Right lobe of liver (tissue), 6 donors: ENCODE data around the gene PRDM16. TPM values are rescaled to one million over a fixed set of nuclear protein-coding genes. Genes with fewer than 3 reads are reported as not detected.

Experiments used
- ATAC-seq, 4 donors: fragments of 200-7000 bp; cut with Tn5 transposase; one replicate each; pipeline ENCODE4 v1.9.1; 2020; ENCODE audit warnings: mild to moderate bottlenecking in 4 of 4, moderate library complexity in 4 of 4
- DNase-seq, 3 donors: peaks; one replicate each; pipeline ENCODE4 v3.0.0-alpha.2; 2020
- H3K27ac ChIP-seq, 3 donors: fragments of 200-600 bp; one replicate each; pipeline ENCODE4 v1.8.0; 2022
- H3K27me3 ChIP-seq, 2 donors: fragments of 200-600 bp; one replicate each; pipeline ENCODE4 v1.8.0; 2022
- H3K36me3 ChIP-seq, 4 donors: fragments of 200-600 bp; sonication (generic) in 1 of 4; one replicate each; pipeline versions ENCODE4 v1.5.1 to v1.8.0; 2017 to 2022; ENCODE audit warnings: control low read depth in 1 of 4
- H3K4me1 ChIP-seq, 4 donors: fragments of 200-600 bp; sonication (generic) in 1 of 4; one replicate each; pipeline versions ENCODE4 v1.5.1 to v1.8.0; 2017 to 2022; ENCODE audit warnings: control low read depth in 1 of 4
- H3K4me3 ChIP-seq, 3 donors: fragments of 200-600 bp; one replicate each; pipeline ENCODE4 v1.8.0; 2022
- H3K9me3 ChIP-seq, 4 donors: fragments of 200-600 bp; sonication (generic) in 1 of 4; one replicate each; pipeline versions ENCODE4 v1.5.1 to v1.8.0; 2017 to 2022; ENCODE audit warnings: control low read depth in 1 of 4
- POLR2A ChIP-seq: fragments of 450-650 bp; IDR thresholded peaks from one replicate; pipeline ENCODE4 v1.6.1; 2017; ENCODE audit warnings: antibody characterized with exemption, mild to moderate bottlenecking
- WGBS: methylation state at CpG from one replicate; pipeline ENCODE4 v1.1.6; 2018; ENCODE audit warnings: low coverage, low lambda C conversion rate; ENCODE audit not compliant: insufficient coverage; ENCODE audit errors: missing lambda C conversion rate; 5-methylcytosine and 5-hydroxymethylcytosine counted together
- intact Hi-C, 2 donors: fragments of 100-400 bp; cut with DNase I; formaldehyde crosslinking; loops; one replicate each; pipeline versions ENCODE4 v1.11.2 to v1.14.1; 2022
- total RNA-seq, 6 experiments: library from RNA; depleted of rRNA in 2 of 6; stranded (reverse); fragments of >200 nt in 2 of 6; fragmentation: NEBNext Ultra II Directional in 3 of 6; extraction: Animal tissue kit (Norgen Biotek cat#: 25700) in 3 of 6; gene quantifications; one replicate each; pipeline versions ENCODE4 v1.1.0 to v1.2.4, GENCODE V29; 2016 to 2023
- TF ChIP-seq, protein P1 (sequence below), 4 donors: fragments of 200-600 bp in 3 of 4; fragments of 450-650 bp in 1 of 4; IDR thresholded peaks; one replicate each; pipeline versions ENCODE4 v1.5.1 to v1.8.0; 2016 to 2022; ENCODE audit warnings: antibody characterized with exemption in 4 of 4, mild to moderate bottlenecking in 2 of 4
- donor health status: DM: no; HTN: yes; CAD: no.
- donor health status: DM: no; HTN: no; CAD: no.
- donor health status: DM: no; HTN: no; CAD: no.
- donor health status: DM: no; HTN: yes; CAD: no.
- donor health status: DM: no; HTN: yes; CAD: no.

Gene PRDM16
- total RNA-seq, 6 experiments from 2014 or later = 0.06 to 0.75 (median 0.28) TPM

DNA sequence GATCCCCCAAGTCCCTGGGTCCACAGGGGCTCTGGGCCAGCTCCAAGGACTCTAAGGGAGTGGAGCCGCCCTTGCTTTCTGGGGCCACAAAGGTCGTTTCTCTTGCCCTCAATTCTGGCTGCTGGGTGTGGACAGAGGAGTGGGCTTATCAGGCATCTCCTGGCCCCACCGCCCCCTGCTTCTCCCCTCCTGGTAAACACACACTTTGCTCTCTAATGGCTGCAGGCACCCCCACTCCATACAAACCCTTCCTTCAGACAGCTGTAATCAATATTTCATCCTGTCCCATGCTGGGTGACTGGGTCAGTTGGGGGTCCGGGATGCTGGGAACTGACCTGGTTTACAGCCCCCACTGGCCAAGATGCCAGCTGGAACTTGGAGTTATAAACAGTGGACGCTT, 67.5 kb downstream of the PRDM16 start:
- Histone ChIP-seq H3K4me3 (no peak overlapping the region), H3K4me1 (no peaks in the 10 kb centered on the region), H3K9me3 (no peaks in the 10 kb centered on the region), H3K36me3 (no peaks in the 10 kb centered on the region), H3K27me3 (no peaks in the 10 kb centered on the region), H3K27ac (no peak overlapping the region)
- DNase-seq = no peak
- TF ChIP-seq, protein P1, sequence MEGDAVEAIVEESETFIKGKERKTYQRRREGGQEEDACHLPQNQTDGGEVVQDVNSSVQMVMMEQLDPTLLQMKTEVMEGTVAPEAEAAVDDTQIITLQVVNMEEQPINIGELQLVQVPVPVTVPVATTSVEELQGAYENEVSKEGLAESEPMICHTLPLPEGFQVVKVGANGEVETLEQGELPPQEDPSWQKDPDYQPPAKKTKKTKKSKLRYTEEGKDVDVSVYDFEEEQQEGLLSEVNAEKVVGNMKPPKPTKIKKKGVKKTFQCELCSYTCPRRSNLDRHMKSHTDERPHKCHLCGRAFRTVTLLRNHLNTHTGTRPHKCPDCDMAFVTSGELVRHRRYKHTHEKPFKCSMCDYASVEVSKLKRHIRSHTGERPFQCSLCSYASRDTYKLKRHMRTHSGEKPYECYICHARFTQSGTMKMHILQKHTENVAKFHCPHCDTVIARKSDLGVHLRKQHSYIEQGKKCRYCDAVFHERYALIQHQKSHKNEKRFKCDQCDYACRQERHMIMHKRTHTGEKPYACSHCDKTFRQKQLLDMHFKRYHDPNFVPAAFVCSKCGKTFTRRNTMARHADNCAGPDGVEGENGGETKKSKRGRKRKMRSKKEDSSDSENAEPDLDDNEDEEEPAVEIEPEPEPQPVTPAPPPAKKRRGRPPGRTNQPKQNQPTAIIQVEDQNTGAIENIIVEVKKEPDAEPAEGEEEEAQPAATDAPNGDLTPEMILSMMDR (IDR thresholded peaks at IDR 0.05) = no peak
- no peak for TF ChIP-seq POLR2A
- no peak for ATAC-seq
- 41% methylated on average over 2 of the region's 5 CpGs for WGBS
- intact Hi-C loops = no loop called here

- ATAC-seq (peak in 1 of 4 donors; percentile 7), DNase-seq (no peak)
- TF ChIP-seq POLR2A = no peak
- TF ChIP-seq, protein P1 (IDR thresholded peaks at IDR 0.05) = no peak
- Histone ChIP-seq H3K9me3 (no peaks in the 10 kb centered on the region), H3K36me3 (no peaks in the 10 kb centered on the region), H3K4me1 (no peaks in the 10 kb centered on the region), H3K4me3 (no peak overlapping the region), H3K27me3 (no peaks in the 10 kb centered on the region), H3K27ac (no peak overlapping the region)
- intact Hi-C loops = no loop called here
- 72% methylated on average over 7 of the region's 28 CpGs for WGBS
Measured at GRCh38 chr1:3137111-3138100, 68.4 kb downstream of the PRDM16 start.

DNA sequence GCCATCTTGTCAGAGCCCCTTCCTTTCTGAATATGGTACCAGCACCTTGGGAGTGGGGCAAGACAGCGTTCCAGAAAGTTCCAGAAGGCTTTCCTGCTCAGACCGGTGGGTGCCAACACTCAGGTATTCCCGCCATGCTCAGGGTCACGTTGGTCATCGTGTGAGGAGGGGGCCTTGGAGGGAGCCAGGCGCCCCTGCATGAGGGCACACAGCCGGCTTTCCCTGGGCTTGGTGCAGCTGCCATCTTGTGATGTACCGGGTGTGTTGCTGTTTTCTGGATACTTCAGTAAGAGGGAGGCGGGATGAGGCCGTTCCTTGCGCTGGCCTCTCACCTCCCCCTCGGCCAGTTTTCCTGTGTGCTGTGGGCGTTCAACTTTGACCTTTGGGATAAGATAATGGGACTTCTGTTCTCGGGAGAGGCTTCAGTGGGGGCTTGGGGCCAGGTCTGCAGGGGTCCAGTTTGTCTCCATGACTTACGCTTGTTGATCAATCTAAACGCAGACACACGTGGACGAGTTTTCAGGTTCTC, 69.7 kb downstream of the PRDM16 start:
- 64% methylated on average over 3 of the region's 18 CpGs for WGBS
- Histone ChIP-seq H3K27ac (no peak overlapping the region), H3K9me3 (no peaks in the 10 kb centered on the region), H3K4me3 (no peak overlapping the region), H3K27me3 (no peaks in the 10 kb centered on the region), H3K4me1 (no peaks in the 10 kb centered on the region), H3K36me3 (no peaks in the 10 kb centered on the region)
- DNase-seq (no peak), ATAC-seq (no peak)
- TF ChIP-seq, protein P1 (IDR thresholded peaks at IDR 0.05) = no peak
- no peak for TF ChIP-seq POLR2A
- intact Hi-C loops = no loop called here

GRCh38 chr1:3139451-3139852, 70.4 kb downstream of the PRDM16 start:
- intact Hi-C loops = no loop called here
- ATAC-seq = no peak
- H3K9me3 ChIP-seq = no peaks in the 10 kb centered on the region
- no peak for TF ChIP-seq POLR2A
- TF ChIP-seq, protein P1 (IDR thresholded peaks at IDR 0.05) = no peak
- no peaks in the 10 kb centered on the region for H3K27me3 ChIP-seq
- no peak for DNase-seq
- 33% methylated on average over 8 of the region's 16 CpGs for WGBS
- H3K4me3 ChIP-seq = no peak overlapping the region
- no peaks in the 10 kb centered on the region for H3K36me3 ChIP-seq
- no peak overlapping the region for H3K27ac ChIP-seq
- no peaks in the 10 kb centered on the region for H3K4me1 ChIP-seq
